ENCODE results near the gene ERP27. TPM values are rescaled to one million over a fixed set of nuclear protein-coding genes. Genes with fewer than 3 reads are reported as not detected.
A peak's percentile ranks its signal among the peaks of the same experiment; 100 is the strongest.

The ERP27 gene
- total and polyA plus RNA-seq, 12 donors: 0.18 to 3.0 (median 1.2) TPM; not detected in 2

DNA sequence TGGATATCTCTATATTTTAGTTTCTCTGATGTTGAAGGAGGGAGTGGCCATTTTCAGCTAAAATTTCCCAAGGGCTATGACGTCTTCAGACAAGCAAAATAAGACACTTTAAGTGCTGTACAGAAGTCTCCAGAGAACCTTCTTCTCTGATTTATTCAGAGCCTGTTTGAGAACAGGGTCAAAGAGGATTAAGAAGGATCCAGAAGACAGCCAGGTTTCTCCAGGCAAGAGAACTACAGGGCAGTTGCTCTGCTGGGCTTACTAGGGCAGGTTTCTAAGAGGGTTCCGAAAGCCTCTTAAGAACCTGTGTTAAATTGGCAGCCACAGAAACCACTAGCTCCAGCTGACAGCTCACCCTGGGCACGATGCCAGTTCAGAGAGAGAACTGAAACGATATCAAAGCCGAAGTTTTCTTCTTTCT lies 53.9 kb downstream of the ERP27 start:
- Histone ChIP-seq H3K27ac (peak overlapping the region; percentile 19 to 81 (median 76)), H3K27me3 (no peaks in the 10 kb centered on the region), H3K9me3 (replicated peaks in 1 of 3) (no peaks in the 10 kb centered on the region), H3K4me3 (peak overlapping the region in 2 of 4 donors; percentile 10 to 61), H3K36me3 (replicated peaks in 1 of 2) (peaks cover 0 to 12% of the 10 kb centered on the region in 2 donors), H3K4me1 (replicated peaks in 1 of 2) (peaks cover 13 to 21% of the 10 kb centered on the region in 2 donors)
- intact Hi-C loops (cut with DNase I): no loop called here
- peak; percentile 84 to 96 (median 92) for DNase-seq
- WGBS, 4 donors: 1 to 3% (median 1%) methylated on average over 5 of the region's 5 CpGs
- TF ChIP-seq POLR2A (IDR thresholded peaks at IDR 0.05): peak in 1 of 2 donors; percentile 37
- TF ChIP-seq, protein P1, sequence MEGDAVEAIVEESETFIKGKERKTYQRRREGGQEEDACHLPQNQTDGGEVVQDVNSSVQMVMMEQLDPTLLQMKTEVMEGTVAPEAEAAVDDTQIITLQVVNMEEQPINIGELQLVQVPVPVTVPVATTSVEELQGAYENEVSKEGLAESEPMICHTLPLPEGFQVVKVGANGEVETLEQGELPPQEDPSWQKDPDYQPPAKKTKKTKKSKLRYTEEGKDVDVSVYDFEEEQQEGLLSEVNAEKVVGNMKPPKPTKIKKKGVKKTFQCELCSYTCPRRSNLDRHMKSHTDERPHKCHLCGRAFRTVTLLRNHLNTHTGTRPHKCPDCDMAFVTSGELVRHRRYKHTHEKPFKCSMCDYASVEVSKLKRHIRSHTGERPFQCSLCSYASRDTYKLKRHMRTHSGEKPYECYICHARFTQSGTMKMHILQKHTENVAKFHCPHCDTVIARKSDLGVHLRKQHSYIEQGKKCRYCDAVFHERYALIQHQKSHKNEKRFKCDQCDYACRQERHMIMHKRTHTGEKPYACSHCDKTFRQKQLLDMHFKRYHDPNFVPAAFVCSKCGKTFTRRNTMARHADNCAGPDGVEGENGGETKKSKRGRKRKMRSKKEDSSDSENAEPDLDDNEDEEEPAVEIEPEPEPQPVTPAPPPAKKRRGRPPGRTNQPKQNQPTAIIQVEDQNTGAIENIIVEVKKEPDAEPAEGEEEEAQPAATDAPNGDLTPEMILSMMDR (IDR thresholded peaks at IDR 0.05): no peak

DNA sequence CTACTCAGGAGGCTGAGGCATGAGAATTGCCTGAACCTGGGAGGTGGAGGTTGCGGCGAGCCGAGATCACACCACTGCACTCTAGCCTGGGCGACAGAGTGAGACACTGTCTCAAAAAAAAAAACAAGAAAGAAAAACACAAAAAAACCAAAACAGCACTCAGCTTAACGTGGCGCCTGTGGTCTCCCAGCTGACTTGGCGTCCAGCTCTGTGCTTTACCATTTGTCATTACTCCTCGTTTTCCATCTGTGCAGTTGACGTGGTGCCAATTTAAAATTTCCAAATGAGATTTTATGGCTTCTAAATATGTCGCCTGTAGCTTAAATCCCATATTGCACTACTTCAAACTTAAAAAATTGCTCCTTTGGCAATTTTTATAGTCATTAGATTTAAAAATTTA lies 54.7 kb downstream of the ERP27 start:
- no peak for TF ChIP-seq POLR2A (IDR thresholded peaks at IDR 0.05)
- TF ChIP-seq, protein P1 (IDR thresholded peaks at IDR 0.05): no peak
- H3K27ac ChIP-seq: peak overlapping the region in 4 of 5 donors; percentile 12 to 81 (median 64)
- H3K4me3 ChIP-seq: peak overlapping the region in 1 of 4 donors; percentile 61
- intact Hi-C loops (cut with DNase I): no loop called here
- H3K4me1 ChIP-seq (replicated peaks in 1 of 2): peaks cover 13 to 21% of the 10 kb centered on the region in 2 donors
- no peaks in the 10 kb centered on the region for H3K27me3 ChIP-seq
- H3K9me3 ChIP-seq (replicated peaks in 1 of 3): no peaks in the 10 kb centered on the region
- peaks cover 0 to 12% of the 10 kb centered on the region in 2 donors for H3K36me3 ChIP-seq (replicated peaks in 1 of 2)
- DNase-seq: no peak
- 72 to 81% (median 75%) methylated on average over 10 of the region's 10 CpGs for WGBS, 4 donors

DNA sequence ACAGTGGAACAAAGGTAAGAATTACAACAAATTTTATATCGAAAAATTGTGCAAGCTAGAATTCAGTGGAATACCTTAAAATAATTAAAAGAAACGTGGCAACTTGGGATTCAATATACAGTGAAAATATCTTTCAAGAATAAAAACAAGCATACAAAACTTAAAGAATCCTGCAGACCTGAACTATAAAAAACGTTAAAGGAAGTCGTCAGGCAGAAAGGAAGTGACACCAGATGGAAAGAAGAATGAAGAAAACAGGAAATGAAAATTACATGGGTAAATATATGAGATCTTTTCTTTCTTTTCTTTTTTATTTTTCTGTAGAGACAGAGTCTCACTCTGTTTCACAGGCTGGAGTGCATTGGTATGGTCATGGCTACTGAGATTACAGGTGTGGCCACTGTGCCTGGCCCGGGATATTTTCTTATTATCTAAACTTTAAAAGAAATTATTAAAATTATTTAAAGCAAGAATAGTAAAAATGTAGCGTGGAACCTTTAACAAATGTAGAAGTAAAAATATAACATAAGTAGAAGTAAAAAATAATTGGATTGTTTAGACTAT lies 57.4 kb downstream of the ERP27 start:
- H3K4me1 ChIP-seq (replicated peaks in 1 of 2): peaks cover 11 to 16% of the 10 kb centered on the region in 2 donors
- no peak for TF ChIP-seq POLR2A (IDR thresholded peaks at IDR 0.05)
- TF ChIP-seq, protein P1 (IDR thresholded peaks at IDR 0.05): no peak
- no peak for DNase-seq
- no peak overlapping the region for H3K27ac ChIP-seq
- no peak overlapping the region for H3K4me3 ChIP-seq
- H3K9me3 ChIP-seq (replicated peaks in 1 of 3): no peaks in the 10 kb centered on the region
- peaks cover 0 to 12% of the 10 kb centered on the region in 2 donors for H3K36me3 ChIP-seq (replicated peaks in 1 of 2)
- intact Hi-C loops (cut with DNase I): no loop called here
- H3K27me3 ChIP-seq: no peaks in the 10 kb centered on the region
- 78 to 85% (median 82%) methylated on average over 6 of the region's 6 CpGs for WGBS, 4 donors

DNA sequence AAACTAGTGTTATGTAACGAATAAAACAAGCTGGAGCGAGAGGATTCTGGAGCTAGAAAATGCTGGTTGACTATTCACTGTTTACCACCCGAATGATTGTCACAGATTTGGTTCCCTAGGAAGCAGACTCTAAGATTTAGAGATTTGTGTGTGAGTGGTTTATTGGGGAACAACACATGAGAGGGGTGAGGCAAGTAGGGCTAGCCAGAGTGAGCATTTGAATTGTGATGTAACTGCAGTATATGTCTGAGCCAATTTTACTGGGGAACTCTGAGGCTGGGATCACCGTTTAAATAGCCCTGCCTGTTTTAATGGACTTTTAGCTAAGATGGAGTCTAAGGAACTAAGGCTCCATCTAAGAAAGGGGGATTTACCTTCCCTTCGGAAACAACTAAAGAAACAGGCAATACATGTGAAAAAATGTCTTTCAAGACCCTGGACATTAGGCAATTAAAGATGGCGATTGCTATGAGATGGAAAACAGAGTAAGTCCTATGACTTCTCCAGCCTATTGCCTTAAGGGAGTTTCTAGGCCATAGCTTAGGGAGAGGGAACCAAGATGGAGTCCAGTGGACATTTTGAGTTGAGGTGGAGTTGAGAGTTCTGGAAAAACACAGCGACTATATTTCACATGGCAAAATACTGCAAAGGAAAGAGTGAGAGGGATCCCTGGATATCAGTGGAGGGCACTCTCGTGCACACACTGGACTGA lies 59.0 kb downstream of the ERP27 start:
- Histone ChIP-seq H3K9me3 (replicated peaks in 1 of 3) (no peaks in the 10 kb centered on the region), H3K36me3 (replicated peaks in 1 of 2) (peaks cover 0 to 12% of the 10 kb centered on the region in 2 donors), H3K4me3 (no peak overlapping the region), H3K4me1 (replicated peaks in 1 of 2) (peaks cover 0 to 8% of the 10 kb centered on the region in 2 donors), H3K27ac (no peak overlapping the region), H3K27me3 (no peaks in the 10 kb centered on the region)
- no peak for DNase-seq
- WGBS, 4 donors: 91 to 94% (median 93%) methylated on average over 8 of the region's 8 CpGs
- TF ChIP-seq POLR2A (IDR thresholded peaks at IDR 0.05): no peak
- TF ChIP-seq, protein P1 (IDR thresholded peaks at IDR 0.05): no peak
- intact Hi-C loops (cut with DNase I): no loop called here

Measured in adrenal gland (tissue), 12 donors.